Activated naive CD8-positive, alpha-beta T cell (primary cell): Measurements from ENCODE around the gene PLXNA4.

ENCODE experiments used
- H3K27ac Mint-ChIP-seq: one replicate; pipeline ENCODE4 v1.8.0; 2021; ENCODE audit warnings: mixed read lengths
- H3K27me3 Mint-ChIP-seq: one replicate; pipeline ENCODE4 v1.8.0; 2021; ENCODE audit warnings: mixed read lengths
- H3K36me3 Mint-ChIP-seq: one replicate; pipeline ENCODE4 v1.8.0; 2021; ENCODE audit warnings: mixed read lengths
- H3K4me1 Mint-ChIP-seq: one replicate; pipeline ENCODE4 v1.8.0; 2021; ENCODE audit warnings: low read depth, mixed read lengths
- H3K4me3 Mint-ChIP-seq: one replicate; pipeline ENCODE4 v1.8.0; 2021; ENCODE audit warnings: mild to moderate bottlenecking, mixed read lengths
- H3K9me3 Mint-ChIP-seq: one replicate; pipeline ENCODE4 v1.8.0; 2021; ENCODE audit warnings: low read depth, mixed read lengths

The PLXNA4 gene

GRCh38 chr7:132296820-132297219 is 279.4 kb downstream of the PLXNA4 start:
- Mint-ChIP-seq H3K27ac (no peak overlapping the region), H3K9me3 (no peaks in the 10 kb centered on the region), H3K36me3 (no peaks in the 10 kb centered on the region), H3K27me3 (no peaks in the 10 kb centered on the region), H3K4me1 (no peaks in the 10 kb centered on the region), H3K4me3 (no peak overlapping the region)

DNA sequence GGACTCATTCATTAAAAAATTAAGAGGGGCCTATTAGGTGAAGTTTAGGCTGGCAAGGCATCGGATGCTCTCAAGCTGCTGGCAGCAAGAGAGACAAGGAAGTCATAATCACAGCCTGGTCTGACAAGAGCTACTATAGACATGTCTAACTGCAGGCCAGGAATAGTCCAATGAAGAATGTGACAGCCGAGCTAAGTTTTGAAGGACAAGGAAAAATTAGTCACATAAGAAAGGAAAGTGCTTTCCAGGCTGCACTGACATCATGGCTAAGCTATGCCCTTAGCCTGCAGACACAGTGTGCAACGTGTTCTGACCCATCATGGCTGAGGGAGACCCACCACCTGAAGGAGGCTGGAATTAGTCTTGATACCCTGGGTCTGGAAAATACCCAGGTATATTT is 281.1 kb downstream of the PLXNA4 start:
- Mint-ChIP-seq H3K36me3 (no peaks in the 10 kb centered on the region), H3K27ac (no peak overlapping the region), H3K9me3 (no peaks in the 10 kb centered on the region), H3K27me3 (no peaks in the 10 kb centered on the region), H3K4me1 (no peaks in the 10 kb centered on the region), H3K4me3 (no peak overlapping the region)

DNA sequence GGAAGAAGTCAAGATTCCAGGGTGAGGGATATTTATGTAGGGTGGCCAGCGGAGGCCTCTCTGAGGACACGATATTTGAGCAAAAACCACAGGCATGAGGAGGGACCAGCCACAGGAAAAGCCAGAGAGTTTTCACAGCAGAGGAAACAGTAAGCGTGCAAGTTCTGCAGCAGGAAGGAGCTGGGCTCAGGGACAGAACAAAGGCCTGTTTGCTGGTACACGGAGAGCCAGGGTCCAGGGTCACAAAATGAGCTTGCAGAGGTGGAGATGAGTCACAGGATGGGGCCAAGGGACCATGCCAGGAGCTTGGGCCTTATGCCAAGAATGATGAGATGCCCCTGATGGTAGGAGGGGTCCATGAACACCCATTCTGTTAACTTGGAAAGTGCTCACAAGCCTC is 283.5 kb downstream of the PLXNA4 start:
- Mint-ChIP-seq H3K36me3 (no peaks in the 10 kb centered on the region), H3K9me3 (no peaks in the 10 kb centered on the region), H3K27me3 (no peaks in the 10 kb centered on the region), H3K27ac (no peak overlapping the region), H3K4me3 (no peak overlapping the region), H3K4me1 (no peaks in the 10 kb centered on the region)

GRCh38 chr7:132291481-132291880 is 284.8 kb downstream of the PLXNA4 start:
- Mint-ChIP-seq H3K9me3 (no peaks in the 10 kb centered on the region), H3K27me3 (no peaks in the 10 kb centered on the region)

GRCh38 chr7:132290021-132290420 is 286.2 kb downstream of the PLXNA4 start:
- H3K4me1 Mint-ChIP-seq: no peaks in the 10 kb centered on the region
- no peaks in the 10 kb centered on the region for H3K36me3 Mint-ChIP-seq
- H3K27me3 Mint-ChIP-seq: no peaks in the 10 kb centered on the region
- no peak overlapping the region for H3K27ac Mint-ChIP-seq
- no peaks in the 10 kb centered on the region for H3K9me3 Mint-ChIP-seq
- H3K4me3 Mint-ChIP-seq: no peak overlapping the region

More at GRCh38 chr7:132291481-132291880, 284.8 kb downstream of the PLXNA4 start:
- Mint-ChIP-seq H3K4me3 (no peak overlapping the region), H3K4me1 (no peaks in the 10 kb centered on the region), H3K36me3 (no peaks in the 10 kb centered on the region), H3K27ac (no peak overlapping the region)

- Mint-ChIP-seq H3K4me1 (no peaks in the 10 kb centered on the region), H3K27ac (no peak overlapping the region), H3K27me3 (no peaks in the 10 kb centered on the region), H3K9me3 (no peaks in the 10 kb centered on the region), H3K36me3 (no peaks in the 10 kb centered on the region), H3K4me3 (no peak overlapping the region)
These were observed 289.4 kb downstream of the PLXNA4 start for GRCh38 chr7:132286836-132287235.

DNA sequence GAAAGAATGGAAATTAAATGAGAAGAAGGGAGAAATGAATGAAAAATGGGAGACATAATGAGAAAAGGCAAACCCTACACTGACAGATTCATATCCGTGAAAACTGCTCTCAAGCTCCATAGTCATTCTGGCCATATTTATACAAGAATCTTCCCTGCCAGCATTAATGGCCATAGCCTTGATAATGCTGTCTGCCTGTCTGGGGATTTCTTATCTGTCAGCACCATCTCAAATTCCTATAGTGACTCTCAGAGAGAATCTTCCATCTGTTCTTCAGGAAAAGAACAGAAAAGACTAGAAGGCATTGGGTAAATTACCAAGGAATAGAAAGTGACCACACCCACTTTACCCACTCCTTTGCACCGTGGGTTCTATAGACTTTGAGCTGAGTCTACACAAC is 295.9 kb downstream of the PLXNA4 start:
- Mint-ChIP-seq H3K4me3 (no peak overlapping the region), H3K27ac (no peak overlapping the region), H3K4me1 (no peaks in the 10 kb centered on the region), H3K9me3 (no peaks in the 10 kb centered on the region), H3K27me3 (peaks cover 7% of the 10 kb centered on the region), H3K36me3 (no peaks in the 10 kb centered on the region)

- H3K9me3 Mint-ChIP-seq: no peaks in the 10 kb centered on the region
These were observed 296.6 kb downstream of the PLXNA4 start for GRCh38 chr7:132279718-132280117.

DNA sequence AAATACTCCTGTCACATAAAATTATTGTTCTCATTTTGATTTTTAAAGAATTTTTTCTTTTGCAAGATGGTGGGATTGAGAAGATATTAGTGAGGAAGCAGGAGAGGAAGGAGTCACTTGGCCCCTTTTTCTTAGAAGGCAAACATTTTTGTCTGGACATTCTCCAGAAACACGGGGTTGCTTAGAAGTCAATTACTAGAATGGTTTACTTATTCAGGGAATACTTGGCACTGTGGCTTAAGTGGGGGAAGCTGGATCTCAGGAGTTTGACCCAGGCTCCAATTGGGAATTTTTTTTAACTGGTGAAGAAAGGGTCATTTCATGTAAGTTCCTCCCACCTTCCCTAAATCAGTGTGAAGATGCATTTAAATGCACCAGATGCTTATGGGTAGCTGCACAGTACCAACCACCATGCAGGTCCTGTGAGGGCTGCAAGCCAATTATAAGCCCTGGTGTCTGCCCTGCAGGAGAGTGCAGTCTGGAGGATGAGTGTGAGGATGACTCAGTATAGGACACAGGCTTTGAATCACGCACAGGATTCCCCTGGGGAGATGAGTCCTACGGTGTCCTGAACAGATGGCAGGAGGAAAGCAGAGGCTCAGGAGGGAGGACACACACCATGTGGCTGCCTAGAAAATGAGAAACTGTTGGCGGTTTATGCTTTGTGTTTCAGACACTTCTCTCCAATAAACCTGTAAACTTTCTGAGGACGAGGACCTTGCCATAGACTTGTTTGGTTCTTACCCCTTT is 299.1 kb downstream of the PLXNA4 start:
- Mint-ChIP-seq H3K4me1 (no peaks in the 10 kb centered on the region), H3K36me3 (no peaks in the 10 kb centered on the region), H3K9me3 (no peaks in the 10 kb centered on the region), H3K4me3 (no peak overlapping the region), H3K27me3 (peaks cover 7% of the 10 kb centered on the region), H3K27ac (no peak overlapping the region)

More at GRCh38 chr7:132279718-132280117, 296.6 kb downstream of the PLXNA4 start:
- H3K4me3 Mint-ChIP-seq: no peak overlapping the region
- H3K27ac Mint-ChIP-seq: no peak overlapping the region
- H3K27me3 Mint-ChIP-seq: peaks cover 7% of the 10 kb centered on the region
- no peaks in the 10 kb centered on the region for H3K4me1 Mint-ChIP-seq
- H3K36me3 Mint-ChIP-seq: no peaks in the 10 kb centered on the region

GRCh38 chr7:132276234-132276630 is 300.0 kb downstream of the PLXNA4 start:
- H3K4me1 Mint-ChIP-seq: no peaks in the 10 kb centered on the region
- H3K27ac Mint-ChIP-seq: no peak overlapping the region
- peaks cover 7% of the 10 kb centered on the region for H3K27me3 Mint-ChIP-seq
- no peak overlapping the region for H3K4me3 Mint-ChIP-seq
- H3K9me3 Mint-ChIP-seq: no peaks in the 10 kb centered on the region
- no peaks in the 10 kb centered on the region for H3K36me3 Mint-ChIP-seq

DNA sequence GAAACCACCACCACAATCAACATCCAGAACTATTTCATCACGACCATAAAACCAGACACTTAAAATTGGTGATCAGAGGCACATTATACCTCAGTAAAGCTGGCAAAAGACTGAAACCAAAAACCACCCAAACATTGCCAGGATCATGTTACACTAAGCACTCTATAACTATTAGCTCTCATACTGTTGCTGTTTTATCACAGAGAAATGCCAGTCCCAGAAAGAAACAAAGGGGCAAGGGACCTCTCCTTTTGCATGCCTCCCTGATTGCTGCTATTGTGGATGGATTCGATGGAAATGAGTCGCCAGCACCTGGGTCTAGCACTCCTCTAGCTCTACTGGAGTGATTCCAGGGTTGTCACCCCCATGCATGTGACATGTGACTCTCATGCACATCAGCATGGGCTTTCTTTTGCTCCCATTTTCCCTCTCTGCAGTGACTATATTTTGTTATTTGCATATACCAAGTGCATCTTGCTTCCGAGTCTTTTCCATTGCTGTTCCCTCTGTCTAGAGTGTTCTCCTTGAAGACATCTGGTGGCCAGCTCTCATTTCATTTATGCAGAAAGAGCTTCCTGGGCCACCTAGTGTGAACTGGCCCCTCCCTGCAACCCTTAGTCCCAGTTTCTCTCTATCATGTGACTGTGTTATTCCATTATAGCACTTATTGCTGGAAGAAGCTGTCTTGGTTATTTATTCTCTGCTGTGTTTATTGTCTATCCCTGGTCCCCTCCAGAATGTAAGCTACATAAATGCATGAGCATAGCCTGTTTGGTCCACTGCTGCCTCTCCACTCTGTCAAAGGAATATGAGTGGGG is 300.6 kb downstream of the PLXNA4 start:
- Mint-ChIP-seq H3K4me3 (no peak overlapping the region), H3K27ac (no peak overlapping the region), H3K36me3 (no peaks in the 10 kb centered on the region), H3K4me1 (no peaks in the 10 kb centered on the region), H3K9me3 (no peaks in the 10 kb centered on the region), H3K27me3 (peaks cover 7% of the 10 kb centered on the region)

DNA sequence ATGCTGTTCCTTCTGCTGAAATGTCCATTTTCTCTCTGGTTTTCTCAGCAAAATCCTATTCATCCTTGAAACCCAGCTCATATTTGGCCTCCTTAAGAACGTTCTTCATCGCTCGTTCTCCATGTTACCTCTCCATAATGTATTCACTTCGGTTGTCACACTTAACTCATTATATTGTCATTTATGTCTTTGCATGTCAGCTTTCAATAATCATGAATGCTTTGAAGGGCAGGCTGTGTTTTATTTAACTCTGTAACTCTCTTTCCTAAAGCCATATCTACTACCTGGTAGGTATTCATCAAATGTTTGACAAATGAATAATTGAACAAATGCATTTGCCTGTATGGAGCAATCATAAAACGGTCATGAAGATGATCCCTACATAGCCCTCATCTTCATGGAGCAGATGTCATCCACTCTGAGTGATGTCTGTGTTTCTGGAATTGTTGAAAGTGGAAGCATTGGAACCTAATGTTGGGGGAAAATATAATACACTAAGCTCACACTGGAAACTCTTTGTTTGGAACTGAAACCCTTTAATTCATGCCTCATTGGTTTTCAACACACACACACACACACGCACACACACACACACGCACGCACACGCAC is 303.4 kb downstream of the PLXNA4 start:
- Mint-ChIP-seq H3K9me3 (no peaks in the 10 kb centered on the region), H3K27ac (no peak overlapping the region), H3K4me1 (no peaks in the 10 kb centered on the region), H3K4me3 (no peak overlapping the region), H3K27me3 (peaks cover 3% of the 10 kb centered on the region), H3K36me3 (no peaks in the 10 kb centered on the region)

- Mint-ChIP-seq H3K27me3 (no peaks in the 10 kb centered on the region), H3K4me1 (no peaks in the 10 kb centered on the region), H3K4me3 (no peak overlapping the region), H3K36me3 (no peaks in the 10 kb centered on the region), H3K27ac (no peak overlapping the region), H3K9me3 (no peaks in the 10 kb centered on the region)
These were observed 305.8 kb downstream of the PLXNA4 start for GRCh38 chr7:132270517-132270916.

DNA sequence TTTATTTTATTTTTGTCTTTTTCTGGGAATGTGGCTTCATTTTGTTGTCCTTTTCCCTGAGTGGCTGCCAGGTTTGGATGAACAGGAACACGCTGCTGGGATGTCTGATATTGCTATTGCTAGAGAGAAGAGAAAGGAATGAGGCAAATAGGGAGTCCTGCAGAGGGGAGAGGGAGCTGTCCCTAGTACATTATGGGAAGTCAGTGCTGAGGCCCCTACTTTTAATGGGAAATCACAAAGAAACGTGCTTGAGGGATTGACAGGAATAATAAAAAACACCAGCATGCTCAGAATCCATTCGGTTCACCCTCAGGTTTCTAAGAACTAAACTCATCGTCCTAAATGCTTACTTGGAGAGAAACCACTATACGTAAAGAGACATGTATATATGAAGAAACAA is 306.6 kb downstream of the PLXNA4 start:
- H3K9me3 Mint-ChIP-seq: no peaks in the 10 kb centered on the region
- H3K4me3 Mint-ChIP-seq: no peak overlapping the region
- no peaks in the 10 kb centered on the region for H3K4me1 Mint-ChIP-seq
- peaks cover 3% of the 10 kb centered on the region for H3K27me3 Mint-ChIP-seq
- H3K27ac Mint-ChIP-seq: no peak overlapping the region
- H3K36me3 Mint-ChIP-seq: no peaks in the 10 kb centered on the region

DNA sequence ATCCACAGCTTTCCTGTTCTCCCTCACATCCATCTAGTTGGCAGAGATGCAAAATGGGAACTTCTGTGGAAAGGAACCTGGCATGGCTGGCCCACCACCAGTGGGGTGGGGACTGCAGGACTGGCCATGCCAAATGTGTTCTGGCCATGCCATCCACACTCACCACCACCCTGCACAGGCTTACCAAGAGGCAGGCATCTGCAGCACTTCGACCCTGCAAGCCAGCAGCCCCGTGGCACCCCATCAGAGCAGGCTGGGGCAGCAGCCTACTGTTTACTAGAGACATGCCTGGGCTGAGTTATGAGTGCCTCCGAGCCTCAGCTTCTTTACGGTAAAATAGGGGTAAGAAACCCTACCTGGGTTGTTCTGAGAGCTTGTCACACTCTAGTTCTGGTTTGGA is 313.1 kb downstream of the PLXNA4 start:
- Mint-ChIP-seq H3K9me3 (no peaks in the 10 kb centered on the region), H3K4me3 (no peak overlapping the region), H3K27me3 (peaks cover 3% of the 10 kb centered on the region), H3K36me3 (no peaks in the 10 kb centered on the region), H3K27ac (no peak overlapping the region), H3K4me1 (no peaks in the 10 kb centered on the region)
